GM19351 (cell line): ENCODE measurements around the gene AIG1.
"Not testable (repeated sequence)": the region's sequence is repeated elsewhere in the genome, so short reads cannot be mapped to it uniquely, and the experiment has no call there.

Source experiments
- ATAC-seq: cut with Tn5 transposase; IDR thresholded peaks from one replicate; pipeline ENCODE4 v1.9.1; 2021; ENCODE audit warnings: mild to moderate bottlenecking, moderate library complexity; ENCODE audit not compliant: unreplicated experiment

AIG1 gene

GRCh38 chr6:143060806-143061596 is at the start of gene AIG1:
TSS of gene AIG1 (plus strand) at chr6:143060889. CDS start at chr6:143060926, 37 bp downstream.
- ATAC-seq: peak; percentile 60

- ATAC-seq: no peak
Observed at GRCh38 chr6:143014764-143015163, 45.9 kb upstream of the AIG1 start.

GRCh38 chr6:143015300-143015706 is 45.4 kb upstream of the AIG1 start:
- ATAC-seq: no peak

GRCh38 chr6:143018955-143019354 is 41.7 kb upstream of the AIG1 start:
- no peak for ATAC-seq

- not testable (repeated sequence) for ATAC-seq
Observed at GRCh38 chr6:143020862-143021261, 39.8 kb upstream of the AIG1 start.

- ATAC-seq: no peak
Observed at GRCh38 chr6:143021543-143021942, 39.1 kb upstream of the AIG1 start.

GRCh38 chr6:143022587-143022986 is 38.1 kb upstream of the AIG1 start:
- ATAC-seq: no peak

- no peak for ATAC-seq
Observed at GRCh38 chr6:143023695-143024094, 37.0 kb upstream of the AIG1 start.

- no peak for ATAC-seq
Observed at GRCh38 chr6:143024977-143025376, 35.7 kb upstream of the AIG1 start.

- no peak for ATAC-seq
Observed at GRCh38 chr6:143026696-143027449, 33.8 kb upstream of the AIG1 start.

- no peak for ATAC-seq
Observed at GRCh38 chr6:143034689-143035334, 25.9 kb upstream of the AIG1 start.

- no peak for ATAC-seq
Observed at GRCh38 chr6:143037470-143037869, 23.2 kb upstream of the AIG1 start.

GRCh38 chr6:143038833-143039232 is 21.9 kb upstream of the AIG1 start:
- peak; percentile 40 for ATAC-seq

GRCh38 chr6:143039548-143039947 is 21.1 kb upstream of the AIG1 start:
- ATAC-seq: peak; percentile 82

- no peak for ATAC-seq
Observed at GRCh38 chr6:143040018-143040417, 20.7 kb upstream of the AIG1 start.

- not testable (repeated sequence) for ATAC-seq
Observed at GRCh38 chr6:143044345-143044744, 16.3 kb upstream of the AIG1 start.

GRCh38 chr6:143049611-143050010 is 11.1 kb upstream of the AIG1 start:
- ATAC-seq: no peak

- no peak for ATAC-seq
Observed at GRCh38 chr6:143050509-143050908, 10.2 kb upstream of the AIG1 start.

- ATAC-seq: no peak
Observed at GRCh38 chr6:143052282-143052681, 8.4 kb upstream of the AIG1 start.

- ATAC-seq: no peak
Observed at GRCh38 chr6:143053856-143054255, 6.8 kb upstream of the AIG1 start.

- no peak for ATAC-seq
Observed at GRCh38 chr6:143054329-143054728, 6.4 kb upstream of the AIG1 start.

GRCh38 chr6:143055213-143055612 is 5.5 kb upstream of the AIG1 start:
- no peak for ATAC-seq
